ENCODE data around the gene CPT2.

- TF ChIP-seq, protein P1, sequence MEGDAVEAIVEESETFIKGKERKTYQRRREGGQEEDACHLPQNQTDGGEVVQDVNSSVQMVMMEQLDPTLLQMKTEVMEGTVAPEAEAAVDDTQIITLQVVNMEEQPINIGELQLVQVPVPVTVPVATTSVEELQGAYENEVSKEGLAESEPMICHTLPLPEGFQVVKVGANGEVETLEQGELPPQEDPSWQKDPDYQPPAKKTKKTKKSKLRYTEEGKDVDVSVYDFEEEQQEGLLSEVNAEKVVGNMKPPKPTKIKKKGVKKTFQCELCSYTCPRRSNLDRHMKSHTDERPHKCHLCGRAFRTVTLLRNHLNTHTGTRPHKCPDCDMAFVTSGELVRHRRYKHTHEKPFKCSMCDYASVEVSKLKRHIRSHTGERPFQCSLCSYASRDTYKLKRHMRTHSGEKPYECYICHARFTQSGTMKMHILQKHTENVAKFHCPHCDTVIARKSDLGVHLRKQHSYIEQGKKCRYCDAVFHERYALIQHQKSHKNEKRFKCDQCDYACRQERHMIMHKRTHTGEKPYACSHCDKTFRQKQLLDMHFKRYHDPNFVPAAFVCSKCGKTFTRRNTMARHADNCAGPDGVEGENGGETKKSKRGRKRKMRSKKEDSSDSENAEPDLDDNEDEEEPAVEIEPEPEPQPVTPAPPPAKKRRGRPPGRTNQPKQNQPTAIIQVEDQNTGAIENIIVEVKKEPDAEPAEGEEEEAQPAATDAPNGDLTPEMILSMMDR (conservative IDR thresholded peaks at IDR 0.05) = no peak
- no peak for TF ChIP-seq EZH2 (IDR thresholded peaks at IDR 0.05; ENCODE audit: low read depth)
Measured at GRCh38 chr1:53195246-53196016, 1.2 kb upstream of the CPT2 start.

Measured in PC-9 (cell line).